ENCODE measurements around the gene PPP1R14B.

GRCh38 chr11:64292460-64293254 lies 45.9 kb upstream of the PPP1R14B start:
- TF ChIP-seq CTCF (conservative IDR thresholded peaks at IDR 0.05) (no peak), EZH2 (IDR thresholded peaks at IDR 0.05; ENCODE audit: low read depth) (no peak)
